Gastrocnemius medialis (tissue), 4 donors: ENCODE data around the gene RHOXF2B.

ENCODE experiments used
- CTCF ChIP-seq, 5 experiments: fragments of 450-650 bp in 3 of 5; fragments of 200-600 bp in 2 of 5; sonication (generic) in 2 of 5; IDR thresholded peaks in 4 of 5; conservative IDR thresholded peaks in 1 of 5; 1 replicate in 4 of 5; 2 replicates in 1 of 5; pipeline ENCODE4 v1.5.1; 2016 to 2019; ENCODE audit warnings: antibody characterized with exemption in 5 of 5, mild to moderate bottlenecking in 3 of 5, moderate library complexity in 3 of 5
- POLR2A ChIP-seq, 2 donors: fragments of 450-650 bp; IDR thresholded peaks; one replicate each; pipeline ENCODE4 v1.6.1; 2017; ENCODE audit warnings: antibody characterized with exemption in 2 of 2, mild to moderate bottlenecking in 2 of 2, moderate library complexity in 2 of 2

- TF ChIP-seq POLR2A (IDR thresholded peaks at IDR 0.05) (no peak), CTCF (IDR thresholded peaks at IDR 0.05 in 4 of 5, conservative IDR thresholded peaks at IDR 0.05 in 1 of 5) (no peak)
Measured at GRCh38 chrX:120090208-120090607, 12.7 kb upstream of the RHOXF2B start.
